Left ventricle myocardium inferior (tissue), 1 donor: ENCODE data around the gene EXTL1. TPM values are rescaled to one million over a fixed set of nuclear protein-coding genes. Genes with fewer than 3 reads are reported as not detected.

ENCODE experiments used
- DNase-seq: peaks from one replicate; pipeline ENCODE4 v3.0.0-alpha.2; 2020
- H3K27ac ChIP-seq: fragments of 200-600 bp; replicated peaks from 2 replicates; pipeline ENCODE4 v1.8.0; 2021
- H3K27me3 ChIP-seq: fragments of 200-600 bp; 2 replicates; pipeline ENCODE4 v1.8.0; 2021; ENCODE audit warnings: low read depth
- H3K36me3 ChIP-seq: fragments of 200-600 bp; 2 replicates; pipeline ENCODE4 v1.8.0; 2021
- H3K4me1 ChIP-seq: fragments of 200-600 bp; 2 replicates; pipeline ENCODE4 v1.8.0; 2021
- H3K4me3 ChIP-seq: fragments of 200-600 bp; 2 replicates; pipeline ENCODE4 v1.8.0; 2021; ENCODE audit warnings: mild to moderate bottlenecking, moderate library complexity
- H3K9me3 ChIP-seq: fragments of 200-600 bp; replicated peaks from 2 replicates; pipeline ENCODE4 v1.8.0; 2021
- intact Hi-C: fragments of 100-400 bp; cut with micrococcal nuclease; formaldehyde crosslinking; loops from one replicate; pipeline ENCODE4 v1.11.0; 2022
- total RNA-seq: library from RNA; stranded (reverse); fragmentation: NEBNext Ultra II Directional; extraction: Animal tissue kit (Norgen Biotek cat#: 25700); gene quantifications from one replicate; pipeline ENCODE4 v1.2.1, GENCODE V29; 2021
- TF ChIP-seq, protein P1 (sequence below): fragments of 200-600 bp; IDR thresholded peaks from 2 replicates; pipeline ENCODE4 v1.8.0; 2021; ENCODE audit warnings: antibody characterized with exemption, mild to moderate bottlenecking, borderline replicate concordance
- donor health status: DM: no; HTN: yes; CAD: no; lungs with severe emphysema.

Gene EXTL1
- total RNA-seq, 1 donor from 2014 or later, result 11.3 TPM

DNA sequence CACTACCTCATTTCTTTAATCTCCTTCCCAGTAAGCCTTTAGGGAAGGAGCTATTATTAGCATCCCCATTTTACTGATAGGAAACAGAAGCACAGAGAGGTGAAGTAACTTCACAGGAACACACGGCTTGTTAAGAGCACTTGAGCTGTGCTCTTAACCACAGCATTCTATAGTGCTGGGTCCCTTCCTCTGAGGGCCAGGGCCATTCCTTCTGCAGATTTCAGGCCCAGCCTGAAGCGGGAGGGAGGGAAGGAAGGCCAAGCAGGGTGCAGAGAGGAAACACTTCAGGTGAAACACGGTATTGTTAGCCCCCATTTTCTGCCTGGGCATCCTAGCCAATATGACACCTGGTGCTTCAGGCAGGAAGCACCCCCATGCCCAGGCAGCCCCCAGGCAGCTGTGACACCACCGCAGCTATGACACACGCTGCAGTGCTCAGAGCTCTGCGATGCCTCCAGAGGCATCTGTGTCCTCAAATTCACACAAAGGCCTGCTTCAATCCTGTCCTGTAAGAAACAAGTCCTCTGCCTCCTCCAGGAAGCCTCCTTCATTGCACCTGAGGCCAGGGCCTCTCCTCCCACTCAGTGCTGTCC, 4.5 kb upstream of the EXTL1 start:
- H3K27ac ChIP-seq, result peak overlapping the region; percentile 94
- no peaks in the 10 kb centered on the region for H3K27me3 ChIP-seq
- no peaks in the 10 kb centered on the region for H3K36me3 ChIP-seq
- intact Hi-C loops, result no loop called here
- TF ChIP-seq, protein P1, sequence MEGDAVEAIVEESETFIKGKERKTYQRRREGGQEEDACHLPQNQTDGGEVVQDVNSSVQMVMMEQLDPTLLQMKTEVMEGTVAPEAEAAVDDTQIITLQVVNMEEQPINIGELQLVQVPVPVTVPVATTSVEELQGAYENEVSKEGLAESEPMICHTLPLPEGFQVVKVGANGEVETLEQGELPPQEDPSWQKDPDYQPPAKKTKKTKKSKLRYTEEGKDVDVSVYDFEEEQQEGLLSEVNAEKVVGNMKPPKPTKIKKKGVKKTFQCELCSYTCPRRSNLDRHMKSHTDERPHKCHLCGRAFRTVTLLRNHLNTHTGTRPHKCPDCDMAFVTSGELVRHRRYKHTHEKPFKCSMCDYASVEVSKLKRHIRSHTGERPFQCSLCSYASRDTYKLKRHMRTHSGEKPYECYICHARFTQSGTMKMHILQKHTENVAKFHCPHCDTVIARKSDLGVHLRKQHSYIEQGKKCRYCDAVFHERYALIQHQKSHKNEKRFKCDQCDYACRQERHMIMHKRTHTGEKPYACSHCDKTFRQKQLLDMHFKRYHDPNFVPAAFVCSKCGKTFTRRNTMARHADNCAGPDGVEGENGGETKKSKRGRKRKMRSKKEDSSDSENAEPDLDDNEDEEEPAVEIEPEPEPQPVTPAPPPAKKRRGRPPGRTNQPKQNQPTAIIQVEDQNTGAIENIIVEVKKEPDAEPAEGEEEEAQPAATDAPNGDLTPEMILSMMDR, result no peak
- DNase-seq, result no peak
- H3K9me3 ChIP-seq, result no peaks in the 10 kb centered on the region
- H3K4me1 ChIP-seq, result peaks cover 66% of the 10 kb centered on the region
- no peak overlapping the region for H3K4me3 ChIP-seq

DNA sequence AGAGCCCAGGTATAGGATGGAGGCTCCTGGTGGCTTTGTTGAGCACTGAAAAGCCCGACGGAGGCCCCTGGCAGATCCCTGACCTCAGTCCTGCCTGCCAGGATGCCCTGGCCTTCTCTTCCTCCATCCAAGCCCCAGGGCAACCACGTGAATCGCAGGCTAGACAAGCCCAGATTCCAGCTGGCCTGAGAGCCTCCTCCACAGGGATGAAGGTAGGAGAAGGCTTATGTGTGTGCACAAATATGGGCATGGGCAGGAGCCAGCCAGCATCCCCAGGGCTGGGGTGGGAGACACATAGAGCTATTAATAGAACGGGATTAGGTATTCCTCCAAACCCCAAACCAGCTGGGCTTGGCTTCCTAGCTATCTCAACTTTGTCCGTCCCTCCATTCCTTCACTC, 4.0 kb upstream of the EXTL1 start:
- DNase-seq, result no peak
- intact Hi-C loops, result no loop called here
- TF ChIP-seq, protein P1, result no peak
- peaks cover 72% of the 10 kb centered on the region for H3K4me1 ChIP-seq
- no peaks in the 10 kb centered on the region for H3K9me3 ChIP-seq
- H3K36me3 ChIP-seq, result no peaks in the 10 kb centered on the region
- peak overlapping the region; percentile 94 for H3K27ac ChIP-seq
- no peak overlapping the region for H3K4me3 ChIP-seq
- H3K27me3 ChIP-seq, result no peaks in the 10 kb centered on the region

DNA sequence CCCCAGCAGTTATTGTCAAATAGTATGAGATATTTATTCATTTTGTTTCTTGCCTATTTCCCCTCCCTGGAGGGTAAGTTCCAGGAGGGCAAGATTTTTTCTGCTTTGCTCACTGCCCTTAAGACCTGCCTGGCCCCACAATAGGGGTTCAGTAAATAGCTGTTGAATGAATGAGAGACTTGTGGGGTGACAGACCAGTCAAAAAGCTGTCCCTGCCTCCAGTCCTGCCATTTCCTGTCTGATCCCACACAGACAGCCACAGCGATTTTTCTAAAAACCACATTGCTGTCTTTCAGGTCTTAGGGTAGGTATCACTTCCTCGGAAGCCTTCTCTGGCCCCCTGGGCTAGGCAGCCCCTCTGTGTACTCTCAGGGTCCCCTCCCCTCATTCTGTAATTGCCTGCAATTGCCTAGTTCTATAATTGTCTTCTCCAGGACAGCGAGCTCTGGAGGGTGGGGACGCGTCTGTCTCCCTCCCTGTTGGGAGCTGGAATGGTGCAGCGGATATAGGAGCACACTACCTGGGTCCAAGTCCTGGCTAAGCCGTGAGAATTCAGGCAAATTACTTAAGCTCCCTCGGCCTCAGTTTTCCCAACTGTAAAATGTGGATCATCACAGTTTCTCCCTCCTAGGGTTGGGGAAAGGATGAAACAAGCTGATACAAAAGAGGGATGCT, 1.8 kb upstream of the EXTL1 start:
- Histone ChIP-seq H3K4me3 (peak overlapping the region; percentile 60), H3K27ac (peak overlapping the region; percentile 94), H3K9me3 (no peaks in the 10 kb centered on the region), H3K4me1 (peaks cover 94% of the 10 kb centered on the region), H3K36me3 (no peaks in the 10 kb centered on the region), H3K27me3 (no peaks in the 10 kb centered on the region)
- TF ChIP-seq, protein P1, result no peak
- intact Hi-C loops, result no loop called here
- DNase-seq, result no peak

DNA sequence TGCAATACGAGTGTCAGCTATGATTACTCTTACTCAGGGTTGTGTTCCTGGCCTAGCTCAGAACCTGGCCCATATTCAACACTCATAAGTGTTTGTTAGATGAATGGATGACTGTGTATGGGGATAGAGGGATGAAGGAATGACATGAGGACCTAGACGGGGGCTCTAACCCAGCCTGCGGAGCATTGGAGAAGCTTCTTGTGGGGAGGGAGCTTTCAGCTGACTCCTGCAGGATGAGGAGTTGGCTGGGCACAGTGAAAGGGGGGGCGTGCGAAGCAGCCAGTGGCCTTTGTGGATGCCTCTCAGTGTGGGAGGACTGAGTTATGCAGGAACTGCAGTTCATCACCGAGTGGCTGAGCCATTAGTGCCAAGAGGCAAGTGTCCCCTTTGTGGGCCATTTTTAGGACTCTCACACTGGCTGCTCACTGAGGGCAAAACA, 1.2 kb upstream of the EXTL1 start:
- intact Hi-C loops, result no loop called here
- H3K27me3 ChIP-seq, result no peaks in the 10 kb centered on the region
- H3K9me3 ChIP-seq, result no peaks in the 10 kb centered on the region
- DNase-seq, result no peak
- H3K4me3 ChIP-seq, result peak overlapping the region; percentile 60
- H3K27ac ChIP-seq, result peak overlapping the region; percentile 94
- no peaks in the 10 kb centered on the region for H3K36me3 ChIP-seq
- H3K4me1 ChIP-seq, result peaks cover 96% of the 10 kb centered on the region
- TF ChIP-seq, protein P1, result no peak

DNA sequence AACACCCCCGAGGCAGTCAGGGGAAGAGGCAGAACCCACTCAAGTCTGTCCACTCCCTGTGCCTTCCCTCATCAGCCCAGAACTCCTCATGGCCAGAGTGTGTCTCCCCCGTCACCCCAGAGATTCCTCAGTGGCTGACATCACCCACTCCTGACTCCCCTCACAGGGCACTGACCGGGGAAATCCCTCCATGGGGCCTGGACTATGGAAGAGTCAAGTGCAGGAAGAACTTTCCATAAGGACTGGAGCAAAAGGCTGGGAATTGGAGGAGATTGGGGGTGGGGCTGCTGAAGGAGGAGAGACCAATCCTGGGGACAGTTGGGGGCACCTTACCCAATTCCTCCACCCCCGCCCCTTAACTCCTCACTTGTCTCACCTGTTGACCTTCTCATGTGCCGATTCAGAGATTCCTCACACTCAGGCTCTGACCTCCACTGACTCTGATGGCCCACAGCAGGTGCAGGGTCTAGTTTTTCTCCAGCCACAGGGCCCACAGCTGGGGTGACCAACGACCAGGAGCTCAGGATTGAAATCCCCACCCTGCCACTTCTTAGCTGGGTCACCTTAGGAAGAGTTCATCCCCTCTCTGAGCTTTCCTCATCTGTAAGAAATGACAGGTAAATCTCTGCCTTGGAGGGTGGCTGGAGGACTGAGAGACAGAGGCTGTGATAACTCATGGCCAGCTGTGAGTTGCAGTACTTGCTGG, 481 bp upstream of the EXTL1 start:
- no peak for DNase-seq
- Histone ChIP-seq H3K9me3 (no peaks in the 10 kb centered on the region), H3K27ac (peak overlapping the region; percentile 94), H3K27me3 (no peaks in the 10 kb centered on the region), H3K4me3 (peak overlapping the region; percentile 60), H3K4me1 (peaks cover 91% of the 10 kb centered on the region), H3K36me3 (no peaks in the 10 kb centered on the region)
- TF ChIP-seq, protein P1, result no peak
- intact Hi-C loops, result no loop called here
